Neural cell (in vitro differentiated cells): ENCODE results near the gene KLK6. TPM values are rescaled to one million over a fixed set of nuclear protein-coding genes. Genes with fewer than 3 reads are reported as not detected.

Experiments used
- H2AFZ ChIP-seq: fragments of 200-600, 300-800 bp; sonication (generic), shearing (Covaris generic); 2 replicates; pipeline ENCODE4 v1.6.0; 2014; ENCODE audit warnings: low read depth, mild to moderate bottlenecking, antibody characterized with exemption, low read length, moderate library complexity
- H3F3A ChIP-seq: fragments of 200-600 bp; shearing (Covaris generic); 2 replicates; pipeline ENCODE4 v1.6.1; 2016; ENCODE audit warnings: mild to moderate bottlenecking, moderate library complexity, mixed read lengths, antibody characterized with exemption, low read length; ENCODE audit not compliant: insufficient read depth, poor library complexity, severe bottlenecking
- H3K27ac ChIP-seq: fragments of 200-600, 300-800 bp; sonication (generic), shearing (Covaris generic); 2 replicates; pipeline ENCODE4 v1.5.1; 2014; ENCODE audit warnings: mild to moderate bottlenecking, low read length, moderate library complexity
- H3K27me3 ChIP-seq: fragments of 300-800, 200-600 bp; sonication (generic), shearing (Covaris generic); 2 replicates; pipeline ENCODE4 v1.6.0; 2014; ENCODE audit warnings: mild to moderate bottlenecking, low read depth, low read length, moderate library complexity; ENCODE audit not compliant: insufficient read depth
- H3K36me3 ChIP-seq: fragments of 300-800, 200-600 bp; sonication (generic), shearing (Covaris generic); 2 replicates; pipeline ENCODE4 v1.5.1; 2014; ENCODE audit warnings: mild to moderate bottlenecking, antibody characterized with exemption, low read length, moderate library complexity; ENCODE audit not compliant: insufficient read depth
- H3K4me2 ChIP-seq: fragments of 300-800, 200-600 bp; sonication (generic), shearing (Covaris generic); 2 replicates; pipeline ENCODE4 v1.6.0; 2014; ENCODE audit warnings: mild to moderate bottlenecking, low read length
- H3K4me3 ChIP-seq: fragments of 300-800, 200-600 bp; sonication (generic), shearing (Covaris generic); 2 replicates; pipeline ENCODE4 v1.5.1; 2014; ENCODE audit warnings: mild to moderate bottlenecking, low read length, moderate library complexity
- H3K79me2 ChIP-seq: fragments of 200-600 bp; shearing (Covaris generic); replicated peaks from 2 replicates; pipeline ENCODE4 v1.6.0; 2014; ENCODE audit warnings: mild to moderate bottlenecking, low read length, moderate library complexity; ENCODE audit not compliant: insufficient read depth
- H3K9ac ChIP-seq: fragments of 300-800, 200-600 bp; sonication (generic), shearing (Covaris generic); 2 replicates; pipeline ENCODE4 v1.6.1; 2016; ENCODE audit warnings: mild to moderate bottlenecking, low read length, mixed read lengths
- H3K9me2 ChIP-seq: fragments of 200-600 bp; shearing (Covaris generic); 2 replicates; pipeline ENCODE4 v1.6.1; 2016; ENCODE audit warnings: mild to moderate bottlenecking, low read length, mixed read lengths; ENCODE audit not compliant: insufficient read depth
- H3K9me3 ChIP-seq: fragments of 200-600, 300-800 bp; sonication (generic), shearing (Covaris generic); 2 replicates; pipeline ENCODE4 v1.6.1; 2016; ENCODE audit warnings: mild to moderate bottlenecking, mixed run types, low read length, moderate library complexity, mixed read lengths
- H4K20me1 ChIP-seq: fragments of 200-600 bp; shearing (Covaris generic); 2 replicates; pipeline ENCODE4 v1.6.1; 2016; ENCODE audit warnings: mild to moderate bottlenecking, mixed run types; ENCODE audit not compliant: insufficient read depth
- CTCF ChIP-seq: fragments of 450-650 bp; IDR thresholded peaks from 2 replicates; pipeline ENCODE4 v1.5.1; 2014; ENCODE audit warnings: antibody characterized with exemption, mild to moderate bottlenecking, moderate library complexity; ENCODE audit not compliant: poor library complexity, severe bottlenecking
- EP300 ChIP-seq: fragments of 450-650 bp; conservative IDR thresholded peaks from 2 replicates; pipeline ENCODE4 v1.6.1; 2014; ENCODE audit warnings: antibody characterized with exemption, mild to moderate bottlenecking, moderate library complexity; ENCODE audit not compliant: poor library complexity, severe bottlenecking
- EZH2 ChIP-seq: fragments of 200-600, 300-800 bp; shearing (Covaris generic), sonication (generic); IDR thresholded peaks from 2 replicates; pipeline ENCODE4 v1.6.1; 2014; ENCODE audit warnings: antibody characterized with exemption, low read length, borderline replicate concordance, mild to moderate bottlenecking; ENCODE audit not compliant: insufficient read depth, poor library complexity, severe bottlenecking
- MXI1 ChIP-seq: fragments of 450-650 bp; conservative IDR thresholded peaks from 2 replicates; pipeline ENCODE4 v1.6.1; 2014; ENCODE audit warnings: antibody characterized with exemption, mild to moderate bottlenecking; ENCODE audit not compliant: poor library complexity, severe bottlenecking
- POLR2AphosphoS5 ChIP-seq: IDR thresholded peaks from 2 replicates; pipeline ENCODE4 v1.6.1; 2012
- RAD21 ChIP-seq: fragments of 450-650 bp; conservative IDR thresholded peaks from 2 replicates; pipeline ENCODE4 v1.6.1; 2014; ENCODE audit warnings: antibody characterized with exemption, mild to moderate bottlenecking, moderate library complexity
- REST ChIP-seq: IDR thresholded peaks from 2 replicates; pipeline ENCODE4 v1.6.1; 2012; ENCODE audit warnings: borderline replicate concordance
- SMC3 ChIP-seq: fragments of 450-650 bp; conservative IDR thresholded peaks from 2 replicates; pipeline ENCODE4 v1.6.1; 2014; ENCODE audit warnings: antibody characterized with exemption, mild to moderate bottlenecking, moderate library complexity; ENCODE audit not compliant: poor library complexity
- TAF1 ChIP-seq: IDR thresholded peaks from 2 replicates; pipeline ENCODE4 v1.6.1; 2012; ENCODE audit warnings: low read depth
- polyA plus RNA-seq: library from polyadenylated mRNA; depleted of rRNA; stranded (reverse); fragments of >200 nt; gene quantifications from 2 replicates; pipeline ENCODE4 v1.2.3, GENCODE V29; 2014

KLK6 gene
- polyA plus RNA-seq, 1 donor from 2014 or later = not detected

- H3K27me3 ChIP-seq = no peaks in the 10 kb centered on the region
- H3K36me3 ChIP-seq = no peaks in the 10 kb centered on the region
- H3K4me2 ChIP-seq = no peak overlapping the region
- no peak for TF ChIP-seq SMC3
- no peak for TF ChIP-seq REST
- no peak for TF ChIP-seq EP300
- no peak for TF ChIP-seq EZH2
- no peak for TF ChIP-seq CTCF
- no peak for TF ChIP-seq RAD21
- no peak for TF ChIP-seq MXI1
- no peak for TF ChIP-seq POLR2AphosphoS5
- no peak for TF ChIP-seq TAF1
- no peaks in the 10 kb centered on the region for H4K20me1 ChIP-seq
- no peaks in the 10 kb centered on the region for H3K79me2 ChIP-seq
- no peaks in the 10 kb centered on the region for H3K9me2 ChIP-seq
- no peak overlapping the region for H3K4me3 ChIP-seq
- H2AFZ ChIP-seq = no peak overlapping the region
- H3K9me3 ChIP-seq = no peaks in the 10 kb centered on the region
- no peaks in the 10 kb centered on the region for H3F3A ChIP-seq
- H3K27ac ChIP-seq = no peak overlapping the region
- H3K9ac ChIP-seq = no peak overlapping the region
These were observed 35.9 kb upstream of the KLK6 start for GRCh38 chr19:51005248-51005647.

GRCh38 chr19:51003316-51003715, 33.9 kb upstream of the KLK6 start:
- no peaks in the 10 kb centered on the region for H4K20me1 ChIP-seq
- H3K79me2 ChIP-seq = no peaks in the 10 kb centered on the region
- no peak overlapping the region for H2AFZ ChIP-seq
- no peak overlapping the region for H3K4me2 ChIP-seq
- no peaks in the 10 kb centered on the region for H3K36me3 ChIP-seq
- no peaks in the 10 kb centered on the region for H3K9me3 ChIP-seq
- H3K9ac ChIP-seq = no peak overlapping the region
- H3K27ac ChIP-seq = no peak overlapping the region
- no peaks in the 10 kb centered on the region for H3F3A ChIP-seq
- H3K9me2 ChIP-seq = no peaks in the 10 kb centered on the region
- TF ChIP-seq SMC3 (no peak), CTCF (no peak), EZH2 (no peak), REST (no peak), MXI1 (no peak), RAD21 (no peak), EP300 (no peak), TAF1 (no peak), POLR2AphosphoS5 (no peak)
- H3K4me3 ChIP-seq = no peak overlapping the region
- H3K27me3 ChIP-seq = no peaks in the 10 kb centered on the region
